ENCODE measurements around the gene MAPK14.
"Not testable (repeated sequence)": the region's sequence is repeated elsewhere in the genome, so short reads cannot be mapped to it uniquely, and the experiment has no call there.

MAPK14 gene

GRCh38 chr6:36069573-36069972 is 42.0 kb downstream of the MAPK14 start:
- Mint-ChIP-seq H3K27me3 (no peaks in the 10 kb centered on the region), H3K4me3 (no peak overlapping the region), H3K36me3 (ENCODE audit: low read depth) (peaks cover 20% of the 10 kb centered on the region), H3K4me1 (ENCODE audit: low read depth) (peaks cover 58% of the 10 kb centered on the region), H3K27ac (no peak overlapping the region), H3K9me3 (no peaks in the 10 kb centered on the region)

GRCh38 chr6:36070252-36070651 is 42.6 kb downstream of the MAPK14 start:
- no peaks in the 10 kb centered on the region for H3K27me3 Mint-ChIP-seq
- no peak overlapping the region for H3K27ac Mint-ChIP-seq
- H3K36me3 Mint-ChIP-seq (ENCODE audit: low read depth), result peaks cover 15% of the 10 kb centered on the region
- peaks cover 52% of the 10 kb centered on the region for H3K4me1 Mint-ChIP-seq (ENCODE audit: low read depth)
- H3K9me3 Mint-ChIP-seq, result no peaks in the 10 kb centered on the region
- H3K4me3 Mint-ChIP-seq, result no peak overlapping the region

- Mint-ChIP-seq H3K27ac (no peak overlapping the region), H3K4me1 (ENCODE audit: low read depth) (peaks cover 46% of the 10 kb centered on the region), H3K36me3 (ENCODE audit: low read depth) (peaks cover 19% of the 10 kb centered on the region), H3K27me3 (no peaks in the 10 kb centered on the region), H3K9me3 (no peaks in the 10 kb centered on the region), H3K4me3 (no peak overlapping the region)
Observed at GRCh38 chr6:36071281-36071680, 43.7 kb downstream of the MAPK14 start.

GRCh38 chr6:36071714-36072113 is 44.1 kb downstream of the MAPK14 start:
- peaks cover 46% of the 10 kb centered on the region for H3K4me1 Mint-ChIP-seq (ENCODE audit: low read depth)

GRCh38 chr6:36072681-36073080 is 45.1 kb downstream of the MAPK14 start:
- Mint-ChIP-seq H3K4me3 (no peak overlapping the region), H3K9me3 (no peaks in the 10 kb centered on the region), H3K4me1 (ENCODE audit: low read depth) (peaks cover 40% of the 10 kb centered on the region), H3K36me3 (ENCODE audit: low read depth) (peaks cover 32% of the 10 kb centered on the region), H3K27me3 (no peaks in the 10 kb centered on the region), H3K27ac (no peak overlapping the region)

More at GRCh38 chr6:36071714-36072113, 44.1 kb downstream of the MAPK14 start:
- Mint-ChIP-seq H3K9me3 (no peaks in the 10 kb centered on the region), H3K4me3 (no peak overlapping the region), H3K36me3 (ENCODE audit: low read depth) (peaks cover 23% of the 10 kb centered on the region), H3K27me3 (no peaks in the 10 kb centered on the region), H3K27ac (no peak overlapping the region)

GRCh38 chr6:36073587-36073986 is 46.0 kb downstream of the MAPK14 start:
- no peaks in the 10 kb centered on the region for H3K9me3 Mint-ChIP-seq
- H3K27ac Mint-ChIP-seq, result no peak overlapping the region
- peaks cover 31% of the 10 kb centered on the region for H3K4me1 Mint-ChIP-seq (ENCODE audit: low read depth)
- H3K36me3 Mint-ChIP-seq (ENCODE audit: low read depth), result peaks cover 40% of the 10 kb centered on the region
- no peak overlapping the region for H3K4me3 Mint-ChIP-seq
- no peaks in the 10 kb centered on the region for H3K27me3 Mint-ChIP-seq

- Mint-ChIP-seq H3K27ac (peak overlapping the region; percentile 50), H3K9me3 (no peaks in the 10 kb centered on the region), H3K4me3 (no peak overlapping the region), H3K36me3 (ENCODE audit: low read depth) (peaks cover 59% of the 10 kb centered on the region), H3K4me1 (ENCODE audit: low read depth) (peaks cover 24% of the 10 kb centered on the region), H3K27me3 (no peaks in the 10 kb centered on the region)
Observed at GRCh38 chr6:36075656-36076055, 48.0 kb downstream of the MAPK14 start.

- no peak overlapping the region for H3K4me3 Mint-ChIP-seq
- H3K27me3 Mint-ChIP-seq, result no peaks in the 10 kb centered on the region
- peak overlapping the region; percentile 19 for H3K27ac Mint-ChIP-seq
- no peaks in the 10 kb centered on the region for H3K9me3 Mint-ChIP-seq
- H3K36me3 Mint-ChIP-seq (ENCODE audit: low read depth), result peaks cover 66% of the 10 kb centered on the region
- peaks cover 25% of the 10 kb centered on the region for H3K4me1 Mint-ChIP-seq (ENCODE audit: low read depth)
Observed at GRCh38 chr6:36076178-36077063, 48.8 kb downstream of the MAPK14 start.

GRCh38 chr6:36078159-36078558 is 50.6 kb downstream of the MAPK14 start:
- Mint-ChIP-seq H3K4me1 (ENCODE audit: low read depth) (peaks cover 20% of the 10 kb centered on the region), H3K27me3 (no peaks in the 10 kb centered on the region), H3K27ac (no peak overlapping the region), H3K4me3 (no peak overlapping the region), H3K9me3 (no peaks in the 10 kb centered on the region), H3K36me3 (ENCODE audit: low read depth) (peaks cover 83% of the 10 kb centered on the region)

GRCh38 chr6:36079601-36080000 is 52.0 kb downstream of the MAPK14 start:
- H3K9me3 Mint-ChIP-seq, result no peaks in the 10 kb centered on the region
- H3K4me3 Mint-ChIP-seq, result no peak overlapping the region
- H3K36me3 Mint-ChIP-seq (ENCODE audit: low read depth), result peaks cover 86% of the 10 kb centered on the region
- no peak overlapping the region for H3K27ac Mint-ChIP-seq
- peaks cover 20% of the 10 kb centered on the region for H3K4me1 Mint-ChIP-seq (ENCODE audit: low read depth)
- no peaks in the 10 kb centered on the region for H3K27me3 Mint-ChIP-seq

- H3K27me3 Mint-ChIP-seq, result no peaks in the 10 kb centered on the region
- no peak overlapping the region for H3K27ac Mint-ChIP-seq
- H3K4me3 Mint-ChIP-seq, result no peak overlapping the region
- peaks cover 11% of the 10 kb centered on the region for H3K4me1 Mint-ChIP-seq (ENCODE audit: low read depth)
- H3K9me3 Mint-ChIP-seq, result no peaks in the 10 kb centered on the region
- peaks cover 79% of the 10 kb centered on the region for H3K36me3 Mint-ChIP-seq (ENCODE audit: low read depth)
Observed at GRCh38 chr6:36082318-36082717, 54.7 kb downstream of the MAPK14 start.

- Mint-ChIP-seq H3K4me1 (ENCODE audit: low read depth) (peaks cover 11% of the 10 kb centered on the region), H3K36me3 (ENCODE audit: low read depth) (peaks cover 74% of the 10 kb centered on the region), H3K4me3 (no peak overlapping the region), H3K27me3 (no peaks in the 10 kb centered on the region), H3K27ac (no peak overlapping the region), H3K9me3 (no peaks in the 10 kb centered on the region)
Observed at GRCh38 chr6:36083446-36083845, 55.8 kb downstream of the MAPK14 start.

GRCh38 chr6:36088204-36088603 is 60.6 kb downstream of the MAPK14 start:
- H3K4me1 Mint-ChIP-seq (ENCODE audit: low read depth); H3K27ac Mint-ChIP-seq; H3K4me3 Mint-ChIP-seq; H3K9me3 Mint-ChIP-seq; H3K27me3 Mint-ChIP-seq: not testable (repeated sequence)
- peaks cover 59% of the 10 kb centered on the region for H3K36me3 Mint-ChIP-seq (ENCODE audit: low read depth)

GRCh38 chr6:36089048-36089447 is 61.4 kb downstream of the MAPK14 start:
- peaks cover 5% of the 10 kb centered on the region for H3K4me1 Mint-ChIP-seq (ENCODE audit: low read depth)
- no peak overlapping the region for H3K27ac Mint-ChIP-seq
- H3K27me3 Mint-ChIP-seq, result no peaks in the 10 kb centered on the region
- no peak overlapping the region for H3K4me3 Mint-ChIP-seq
- no peaks in the 10 kb centered on the region for H3K9me3 Mint-ChIP-seq
- peaks cover 55% of the 10 kb centered on the region for H3K36me3 Mint-ChIP-seq (ENCODE audit: low read depth)

GRCh38 chr6:36094238-36094637 is 66.6 kb downstream of the MAPK14 start:
- Mint-ChIP-seq H3K27me3 (no peaks in the 10 kb centered on the region), H3K4me3 (no peak overlapping the region), H3K36me3 (ENCODE audit: low read depth) (peaks cover 41% of the 10 kb centered on the region), H3K4me1 (ENCODE audit: low read depth) (peaks cover 30% of the 10 kb centered on the region), H3K9me3 (no peaks in the 10 kb centered on the region), H3K27ac (no peak overlapping the region)
